Keratinocyte (primary cell): ENCODE data around the gene ABCA3. TPM values are rescaled to one million over a fixed set of nuclear protein-coding genes. Genes with fewer than 3 reads are reported as not detected.

Experiments used
- DNase-seq: peaks from one replicate; pipeline ENCODE4 v3.0.0-alpha.2; 2011; ENCODE audit warnings: low read depth, missing footprints, low spot score
- FAIRE-seq: peaks from 2 replicates; lab custom pipeline; 2011; peaks lifted over from hg19 to GRCh38; lab: Jason Lieb, UNC
- H2AFZ ChIP-seq: 2 replicates; pipeline ENCODE4 v1.6.0; 2012; ENCODE audit warnings: low read length, control low read depth, inconsistent platforms; ENCODE audit not compliant: control insufficient read depth
- H3K27ac ChIP-seq: 2 replicates; pipeline ENCODE4 v1.5.1; 2011; ENCODE audit warnings: low read length; ENCODE audit not compliant: control insufficient read depth, insufficient read depth
- H3K27me3 ChIP-seq: 3 replicates; pipeline ENCODE4 v1.6.0; 2011; ENCODE audit warnings: low read length; ENCODE audit not compliant: control insufficient read depth, insufficient read depth; ENCODE audit errors: extremely low read depth
- H3K36me3 ChIP-seq, 2 experiments: 2 replicates in 1 of 2; 3 replicates in 1 of 2; pipeline ENCODE4 v1.5.1; 2011; ENCODE audit warnings: low read length in 2 of 2, mild to moderate bottlenecking in 1 of 2; ENCODE audit not compliant: control insufficient read depth in 2 of 2, insufficient read depth in 2 of 2; ENCODE audit errors: extremely low read depth in 1 of 2
- H3K4me1 ChIP-seq: 3 replicates; pipeline ENCODE4 v1.5.1; 2011; ENCODE audit warnings: low read length; ENCODE audit not compliant: control insufficient read depth, insufficient read depth; ENCODE audit errors: extremely low read depth
- H3K4me2 ChIP-seq: 3 replicates; pipeline ENCODE4 v1.6.0; 2011; ENCODE audit warnings: low read depth, low read length; ENCODE audit not compliant: control insufficient read depth, insufficient read depth; ENCODE audit errors: extremely low read depth
- H3K4me3 ChIP-seq, 3 experiments: fragments of 200-600 bp in 1 of 3; sonication (generic) in 1 of 3; 2 replicates in 2 of 3; 3 replicates in 1 of 3; pipeline ENCODE4 v1.5.1; 2011 to 2016; ENCODE audit warnings: low read length in 3 of 3, mild to moderate bottlenecking in 3 of 3, control low read depth in 2 of 3, inconsistent platforms in 1 of 3, low read depth in 1 of 3, mixed read lengths in 1 of 3, mixed run types in 1 of 3, moderate library complexity in 1 of 3; ENCODE audit not compliant: control insufficient read depth in 2 of 3, insufficient read depth in 2 of 3; ENCODE audit errors: extremely low read depth in 1 of 3
- H3K79me2 ChIP-seq: 2 replicates; pipeline ENCODE4 v1.6.0; 2012; ENCODE audit warnings: low read length; ENCODE audit not compliant: control insufficient read depth, insufficient read depth
- H3K9ac ChIP-seq: 3 replicates; pipeline ENCODE4 v1.6.0; 2011; ENCODE audit warnings: low read length; ENCODE audit not compliant: control insufficient read depth, insufficient read depth; ENCODE audit errors: extremely low read depth
- H3K9me1 ChIP-seq: 3 replicates; pipeline ENCODE4 v1.6.0; 2011; ENCODE audit warnings: low read length; ENCODE audit not compliant: control insufficient read depth, insufficient read depth; ENCODE audit errors: extremely low read depth
- H3K9me3 ChIP-seq: 2 replicates; pipeline ENCODE4 v1.5.1; 2012; ENCODE audit warnings: low read depth, low read length; ENCODE audit not compliant: control insufficient read depth
- H4K20me1 ChIP-seq: 3 replicates; pipeline ENCODE4 v1.6.0; 2011; ENCODE audit warnings: low read length; ENCODE audit not compliant: control insufficient read depth, insufficient read depth; ENCODE audit errors: extremely low read depth
- CTCF ChIP-seq, 3 experiments: IDR thresholded peaks in 1 of 3; conservative IDR thresholded peaks in 1 of 3; optimal IDR thresholded peaks in 1 of 3; 2 replicates in 2 of 3; 3 replicates in 1 of 3; pipeline versions ENCODE3 to v1.5.1; 2011; ENCODE audit warnings: low read length in 3 of 3, mild to moderate bottlenecking in 3 of 3, moderate library complexity in 2 of 3, control low read depth in 1 of 3, inconsistent platforms in 1 of 3; ENCODE audit not compliant: insufficient read depth in 2 of 3; ENCODE audit errors: extremely low read depth in 1 of 3
- EZH2 ChIP-seq: IDR thresholded peaks from one replicate; pipeline ENCODE4 v1.6.1; 2012; ENCODE audit warnings: inconsistent platforms, mild to moderate bottlenecking, low read length, moderate library complexity
- dilution Hi-C: fragments of 300-500 bp; cut with MboI; formaldehyde crosslinking; loops from one replicate; pipeline ENCODE4 v1.7.0; 2020; ENCODE audit warnings: low sequenced_read_pairs; ENCODE audit not compliant: extremely low pct_ligation_motif_present
- polyA plus RNA-seq, 5 experiments: library from polyadenylated mRNA; depleted of rRNA in 3 of 5; stranded (reverse) in 3 of 5; stranded (forward) in 1 of 5; unstranded in 1 of 5; fragments of >200 nt; gene quantifications; 1 replicate in 1 of 5; 2 replicates in 3 of 5; 3 replicates in 1 of 5; pipeline versions ENCODE4 v1.2.1 to v1.2.3, GENCODE V29; 2011 to 2012; ENCODE audit warnings: missing spikeins in 2 of 5, low read depth in 1 of 5, low replicate concordance in 1 of 5

The ABCA3 gene
- polyA plus RNA-seq, 1 donor (not counting 4 experiments of a cell fraction or from before 2014, with no cell fraction given): 0.08 TPM

GRCh38 chr16:2358811-2359210, 18.3 kb upstream of the ABCA3 start:
- Histone ChIP-seq H3K79me2 (no peaks in the 10 kb centered on the region), H3K4me2 (no peak overlapping the region), H3K27me3 (peaks cover 8% of the 10 kb centered on the region), H3K36me3 (no peaks in the 10 kb centered on the region), H3K9ac (no peak overlapping the region), H4K20me1 (no peaks in the 10 kb centered on the region), H3K9me1 (no peaks in the 10 kb centered on the region), H2AFZ (no peak overlapping the region), H3K4me3 (no peak overlapping the region), H3K4me1 (no peaks in the 10 kb centered on the region), H3K27ac (no peak overlapping the region), H3K9me3 (no peaks in the 10 kb centered on the region)
- FAIRE-seq: no peak
- dilution Hi-C loops: no loop called here
- TF ChIP-seq CTCF (optimal IDR thresholded peaks at IDR 0.05 in 1 of 3, IDR thresholded peaks at IDR 0.05 in 1 of 3, conservative IDR thresholded peaks at IDR 0.05 in 1 of 3; ENCODE audit: extremely low read depth in 1 of 3, insufficient read depth in 2 of 3, low read length in 3 of 3) (no peak), EZH2 (no peak)
- DNase-seq: no peak

- Histone ChIP-seq H4K20me1 (no peaks in the 10 kb centered on the region), H3K27ac (no peak overlapping the region), H3K4me2 (no peak overlapping the region), H3K9ac (no peak overlapping the region), H3K9me1 (no peaks in the 10 kb centered on the region), H3K79me2 (no peaks in the 10 kb centered on the region), H3K27me3 (peaks cover 8% of the 10 kb centered on the region), H3K9me3 (no peaks in the 10 kb centered on the region), H2AFZ (no peak overlapping the region), H3K36me3 (no peaks in the 10 kb centered on the region), H3K4me3 (no peak overlapping the region), H3K4me1 (no peaks in the 10 kb centered on the region)
- TF ChIP-seq CTCF (optimal IDR thresholded peaks at IDR 0.05 in 1 of 3, IDR thresholded peaks at IDR 0.05 in 1 of 3, conservative IDR thresholded peaks at IDR 0.05 in 1 of 3; ENCODE audit: extremely low read depth in 1 of 3, insufficient read depth in 2 of 3, low read length in 3 of 3) (no peak), EZH2 (no peak)
- FAIRE-seq (no peak), DNase-seq (no peak)
- dilution Hi-C loops: no loop called here
Measured at GRCh38 chr16:2357331-2357730, 16.8 kb upstream of the ABCA3 start.
